ENCODE measurements around the gene FBF1.
A peak's percentile ranks its signal among the peaks of the same experiment; 100 is the strongest.

FBF1 gene

DNA sequence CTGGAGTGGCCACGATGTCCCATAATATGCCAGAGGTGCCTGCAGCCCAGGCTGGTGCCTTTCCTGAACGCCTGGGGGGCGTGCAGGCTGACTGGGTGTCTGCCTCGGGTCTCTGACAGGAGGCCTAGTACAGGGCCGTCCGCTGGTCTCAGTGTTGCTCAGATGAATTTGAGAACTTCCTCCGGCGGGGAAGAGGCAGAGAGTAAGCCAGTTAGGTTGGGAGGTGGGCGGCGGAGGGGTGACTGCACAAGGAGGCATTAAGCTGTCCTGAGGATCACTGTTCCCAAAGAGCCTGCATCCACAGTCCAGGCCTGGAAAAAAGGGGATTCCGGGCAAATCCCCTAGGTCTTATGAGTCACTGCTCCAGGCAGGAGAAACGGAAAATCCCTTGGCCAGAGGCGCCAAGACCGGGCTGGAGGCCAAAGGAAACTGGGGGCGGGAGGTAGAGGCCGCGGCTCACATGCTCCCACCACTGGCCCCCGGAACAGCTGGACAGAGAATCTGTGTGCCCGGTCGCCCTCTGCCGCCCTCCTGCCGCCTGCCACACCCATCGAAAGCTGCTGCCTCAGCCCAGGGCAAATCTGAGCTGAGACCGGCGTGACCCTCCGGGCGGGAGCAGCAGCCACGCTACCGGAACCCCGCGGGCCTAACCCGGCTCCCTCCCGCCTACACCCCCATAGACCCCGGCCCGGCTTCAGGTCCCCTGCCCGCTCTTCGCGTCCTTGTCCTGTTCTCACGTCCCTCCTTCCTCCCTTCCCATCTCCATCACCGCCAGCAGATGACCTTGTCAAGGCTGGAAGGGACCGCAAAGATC lies 63.7 kb downstream of the FBF1 start:
- H3K4me3 ChIP-seq (ENCODE audit: low read depth, low read length) = peak overlapping the region; percentile 57
- TF ChIP-seq, protein P1, sequence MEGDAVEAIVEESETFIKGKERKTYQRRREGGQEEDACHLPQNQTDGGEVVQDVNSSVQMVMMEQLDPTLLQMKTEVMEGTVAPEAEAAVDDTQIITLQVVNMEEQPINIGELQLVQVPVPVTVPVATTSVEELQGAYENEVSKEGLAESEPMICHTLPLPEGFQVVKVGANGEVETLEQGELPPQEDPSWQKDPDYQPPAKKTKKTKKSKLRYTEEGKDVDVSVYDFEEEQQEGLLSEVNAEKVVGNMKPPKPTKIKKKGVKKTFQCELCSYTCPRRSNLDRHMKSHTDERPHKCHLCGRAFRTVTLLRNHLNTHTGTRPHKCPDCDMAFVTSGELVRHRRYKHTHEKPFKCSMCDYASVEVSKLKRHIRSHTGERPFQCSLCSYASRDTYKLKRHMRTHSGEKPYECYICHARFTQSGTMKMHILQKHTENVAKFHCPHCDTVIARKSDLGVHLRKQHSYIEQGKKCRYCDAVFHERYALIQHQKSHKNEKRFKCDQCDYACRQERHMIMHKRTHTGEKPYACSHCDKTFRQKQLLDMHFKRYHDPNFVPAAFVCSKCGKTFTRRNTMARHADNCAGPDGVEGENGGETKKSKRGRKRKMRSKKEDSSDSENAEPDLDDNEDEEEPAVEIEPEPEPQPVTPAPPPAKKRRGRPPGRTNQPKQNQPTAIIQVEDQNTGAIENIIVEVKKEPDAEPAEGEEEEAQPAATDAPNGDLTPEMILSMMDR (IDR thresholded peaks at IDR 0.05; ENCODE audit: low read depth, low read length) = no peak

DNA sequence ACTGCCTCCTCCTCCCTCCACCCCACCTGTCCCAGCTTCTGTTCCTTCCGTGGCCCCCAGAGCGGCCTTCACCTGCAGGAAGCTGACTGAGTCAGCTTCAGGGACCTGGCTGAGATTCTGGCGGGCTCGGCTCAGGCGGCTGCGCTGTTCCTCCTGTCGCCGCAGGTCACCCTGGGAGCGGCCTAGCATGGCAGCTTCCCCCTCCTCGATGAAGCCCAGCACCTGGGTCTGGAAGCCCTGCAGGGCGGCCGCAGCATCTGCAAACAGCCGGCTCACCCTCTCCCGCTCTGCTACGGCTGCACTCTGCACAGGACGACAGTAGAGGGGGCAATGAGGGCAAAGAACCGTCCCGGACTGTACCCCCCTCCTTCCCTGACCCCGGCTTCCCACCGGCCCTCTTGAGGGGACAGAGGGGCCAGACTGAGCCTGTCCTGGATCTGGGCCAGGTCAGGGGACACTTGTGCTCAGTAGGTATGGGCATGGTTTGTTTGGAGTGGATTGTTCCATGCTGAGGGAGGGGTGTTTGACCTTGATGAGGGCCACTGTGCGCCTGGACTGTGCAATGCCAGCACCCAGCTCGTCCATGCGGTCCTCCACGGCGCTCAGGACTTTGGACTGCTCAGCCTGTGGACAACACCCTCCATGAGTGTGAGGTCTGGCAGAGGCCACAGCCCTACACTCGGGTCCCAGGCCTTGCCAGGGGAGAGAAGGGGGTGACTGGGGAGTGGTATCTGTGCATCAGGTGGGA lies 64.5 kb downstream of the FBF1 start:
- TF ChIP-seq, protein P1 (IDR thresholded peaks at IDR 0.05; ENCODE audit: low read depth, low read length) = no peak
- peak overlapping the region; percentile 57 for H3K4me3 ChIP-seq (ENCODE audit: low read depth, low read length)

DNA sequence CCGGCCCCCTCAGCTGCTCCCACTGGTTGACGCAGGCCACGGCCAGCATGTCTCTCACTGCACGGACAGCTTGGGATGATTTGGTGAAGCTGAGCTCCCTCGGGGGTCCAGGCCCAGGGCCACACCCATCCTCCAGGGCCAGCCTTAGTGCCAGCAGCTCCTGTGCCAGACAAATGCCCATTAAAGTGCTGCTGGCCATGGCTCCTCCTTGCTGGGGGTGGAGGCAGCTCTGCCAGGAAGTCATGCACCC lies 65.0 kb downstream of the FBF1 start:
- TF ChIP-seq, protein P1 (IDR thresholded peaks at IDR 0.05; ENCODE audit: low read depth, low read length) = no peak
- no peak overlapping the region for H3K4me3 ChIP-seq (ENCODE audit: low read depth, low read length)

DNA sequence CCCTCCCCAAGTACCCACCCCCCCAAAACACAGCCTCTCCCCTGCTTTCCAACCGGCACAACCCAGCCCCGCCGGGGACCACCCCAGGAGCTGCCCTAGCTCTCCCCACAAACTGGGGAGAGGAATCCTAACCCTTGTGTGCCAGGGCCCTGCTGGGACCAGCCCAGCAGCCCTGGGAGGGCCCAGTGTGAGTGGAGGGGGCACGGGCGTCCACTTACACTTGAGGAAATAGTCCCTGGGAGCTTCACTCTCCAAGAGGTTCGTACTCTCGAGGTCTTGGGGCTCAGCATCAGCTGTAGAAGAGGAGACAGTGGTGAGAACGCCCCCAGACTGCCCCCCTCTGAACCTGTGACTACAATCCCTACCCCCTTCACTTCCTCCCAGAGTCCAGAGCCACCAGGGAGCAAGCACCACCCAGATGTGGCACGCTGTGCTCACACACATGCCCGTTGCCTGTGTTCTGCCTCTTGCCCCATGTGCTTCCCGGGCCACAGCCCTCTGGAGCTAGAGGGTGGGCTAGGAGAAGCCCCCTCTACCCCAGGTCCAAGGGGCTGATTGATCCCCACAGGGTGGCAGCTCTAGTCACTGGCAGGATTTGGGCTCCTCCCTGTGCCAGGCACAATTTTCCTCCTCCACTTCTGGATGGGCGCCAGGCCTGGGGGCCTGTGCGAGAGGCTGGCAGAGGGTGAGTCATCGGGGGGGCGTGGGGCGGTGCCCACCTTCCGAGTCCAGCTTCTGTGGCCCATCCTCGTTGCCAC lies 65.5 kb downstream of the FBF1 start:
- no peak overlapping the region for H3K4me3 ChIP-seq (ENCODE audit: low read depth, low read length)
- TF ChIP-seq, protein P1 (IDR thresholded peaks at IDR 0.05; ENCODE audit: low read depth, low read length) = no peak

DNA sequence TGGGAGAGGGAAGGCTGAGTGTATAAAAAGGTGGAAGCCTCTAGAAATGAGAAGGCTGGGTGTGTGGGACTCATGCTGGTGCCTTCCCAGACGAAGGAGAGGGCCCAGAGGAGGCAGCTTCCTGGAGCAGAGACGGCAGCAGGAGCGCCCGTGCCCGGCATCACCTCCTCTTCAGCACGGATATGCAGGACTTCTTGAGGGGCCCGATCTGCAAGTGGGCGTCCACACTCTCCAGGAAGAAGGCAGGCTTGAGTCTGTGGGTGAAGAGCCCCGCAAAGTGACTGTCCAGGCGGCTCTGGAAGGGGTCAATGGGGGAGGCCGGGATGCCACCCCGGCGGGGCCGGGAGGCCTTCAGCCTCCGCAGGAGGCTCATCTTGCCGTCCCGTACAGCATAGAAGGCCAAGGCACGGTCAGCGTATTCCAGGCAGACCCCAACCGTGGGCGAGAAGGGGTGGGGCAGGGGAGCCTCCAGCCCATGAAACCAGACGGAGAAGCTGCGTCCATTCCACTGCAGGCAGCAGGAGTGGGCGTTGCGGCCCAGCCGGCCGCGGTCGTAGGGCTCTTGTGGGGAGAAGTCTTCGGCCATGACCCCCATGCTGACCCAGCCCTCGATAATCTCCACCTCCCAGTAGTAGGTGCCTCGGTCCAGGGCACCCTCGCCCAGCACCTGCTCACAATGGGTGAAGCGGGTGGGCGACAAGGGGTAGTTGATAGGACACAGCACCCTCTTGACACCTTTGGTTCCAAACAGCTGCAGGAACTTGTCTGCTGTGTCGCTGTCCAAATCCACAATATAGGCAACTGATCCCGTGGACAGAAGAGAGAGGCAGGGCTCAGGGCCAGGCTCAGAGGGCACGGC lies 66.3 kb downstream of the FBF1 start:
- TF ChIP-seq, protein P1 (IDR thresholded peaks at IDR 0.05; ENCODE audit: low read depth, low read length) = no peak
- no peak overlapping the region for H3K4me3 ChIP-seq (ENCODE audit: low read depth, low read length)

DNA sequence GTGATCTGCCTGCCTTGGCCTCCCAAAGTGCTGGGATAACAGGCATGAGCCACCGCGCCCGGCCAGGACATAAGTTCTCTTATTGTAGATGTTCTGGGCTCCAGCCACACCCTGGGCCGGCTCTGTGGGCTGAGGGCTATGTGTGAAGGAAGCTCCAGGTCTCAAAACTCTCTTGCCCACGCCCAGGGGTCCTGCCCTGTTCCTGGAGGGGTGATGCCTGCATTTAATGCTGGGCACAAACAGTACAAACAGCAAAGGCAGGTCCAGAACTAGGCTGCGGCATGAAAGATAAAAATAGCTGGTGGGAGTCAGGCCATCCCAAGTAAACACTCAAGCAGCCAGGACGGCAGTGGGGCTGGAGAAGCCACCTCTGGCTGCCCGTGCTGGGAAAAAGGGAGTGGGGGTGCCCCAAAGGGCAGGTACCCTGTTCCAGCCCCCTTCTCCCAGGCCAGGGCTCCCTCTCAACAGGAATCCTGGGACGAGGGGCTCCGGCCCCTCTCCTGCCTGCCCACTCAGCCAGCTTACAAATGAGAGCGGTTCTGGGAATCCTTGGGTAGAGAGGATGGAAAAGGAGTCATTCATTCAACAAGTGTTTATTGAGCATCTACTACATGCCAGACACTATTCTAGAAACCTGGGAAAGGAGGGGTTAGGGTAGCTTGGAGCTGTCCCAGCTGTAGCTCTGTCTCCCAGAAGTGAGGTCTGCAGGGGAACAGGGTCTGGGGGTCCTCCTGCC lies 67.1 kb downstream of the FBF1 start:
- no peak overlapping the region for H3K4me3 ChIP-seq (ENCODE audit: low read depth, low read length)
- TF ChIP-seq, protein P1 (IDR thresholded peaks at IDR 0.05; ENCODE audit: low read depth, low read length) = no peak

Measured in WI38 (cell line).